ENCODE results near the gene DLG2. TPM values are rescaled to one million over a fixed set of nuclear protein-coding genes. Genes with fewer than 3 reads are reported as not detected.

Gene DLG2
- total RNA-seq, 4 donors from 2014 or later = 37.9 to 71.5 (median 44.9) TPM

- H3K4me1 ChIP-seq = no peaks in the 10 kb centered on the region
- DNase-seq (ENCODE audit: low spot score in 2 of 2) = no peak
- H3K36me3 ChIP-seq = no peaks in the 10 kb centered on the region
- H3K27ac ChIP-seq = no peak overlapping the region
- TF ChIP-seq POLR2AphosphoS5 (IDR thresholded peaks at IDR 0.05) = no peak
- TF ChIP-seq EP300 (IDR thresholded peaks at IDR 0.05) = no peak
- TF ChIP-seq POLR2A (IDR thresholded peaks at IDR 0.05) = no peak
- TF ChIP-seq CTCF (IDR thresholded peaks at IDR 0.05) = no peak
- no peak overlapping the region for H3K4me3 ChIP-seq
- peaks cover 1% of the 10 kb centered on the region for H3K9me3 ChIP-seq
- H3K27me3 ChIP-seq = no peaks in the 10 kb centered on the region
Observed at GRCh38 chr11:85385547-85385946, 241.6 kb downstream of the DLG2 start.

GRCh38 chr11:85385111-85385510, 242.0 kb downstream of the DLG2 start:
- no peak overlapping the region for H3K27ac ChIP-seq
- TF ChIP-seq CTCF (IDR thresholded peaks at IDR 0.05) = no peak
- TF ChIP-seq EP300 (IDR thresholded peaks at IDR 0.05) = no peak
- no peak for TF ChIP-seq POLR2AphosphoS5 (IDR thresholded peaks at IDR 0.05)
- TF ChIP-seq POLR2A (IDR thresholded peaks at IDR 0.05) = no peak

GRCh38 chr11:85379066-85379465, 248.1 kb downstream of the DLG2 start:
- no peaks in the 10 kb centered on the region for H3K36me3 ChIP-seq
- peaks cover 9% of the 10 kb centered on the region for H3K9me3 ChIP-seq
- no peak for TF ChIP-seq POLR2AphosphoS5 (IDR thresholded peaks at IDR 0.05)
- no peak for TF ChIP-seq POLR2A (IDR thresholded peaks at IDR 0.05)
- TF ChIP-seq CTCF (IDR thresholded peaks at IDR 0.05) = no peak
- no peak for TF ChIP-seq EP300 (IDR thresholded peaks at IDR 0.05)
- DNase-seq (ENCODE audit: low spot score in 2 of 2) = no peak
- no peak overlapping the region for H3K4me3 ChIP-seq
- 89% methylated on average over 2 of the region's 2 CpGs for WGBS
- H3K27me3 ChIP-seq = no peaks in the 10 kb centered on the region
- H3K27ac ChIP-seq = no peak overlapping the region
- no peaks in the 10 kb centered on the region for H3K4me1 ChIP-seq

More at GRCh38 chr11:85385111-85385510, 242.0 kb downstream of the DLG2 start:
- Histone ChIP-seq H3K4me1 (no peaks in the 10 kb centered on the region), H3K36me3 (no peaks in the 10 kb centered on the region), H3K27me3 (no peaks in the 10 kb centered on the region), H3K4me3 (no peak overlapping the region), H3K9me3 (peaks cover 6% of the 10 kb centered on the region)
- 57% methylated on average over 1 of the region's 1 CpG for WGBS
- no peak for DNase-seq (ENCODE audit: low spot score in 2 of 2)

GRCh38 chr11:85377901-85378300, 249.2 kb downstream of the DLG2 start:
- no peaks in the 10 kb centered on the region for H3K36me3 ChIP-seq
- no peak overlapping the region for H3K4me3 ChIP-seq
- H3K4me1 ChIP-seq = no peaks in the 10 kb centered on the region
- peaks cover 9% of the 10 kb centered on the region for H3K9me3 ChIP-seq
- H3K27ac ChIP-seq = no peak overlapping the region
- DNase-seq (ENCODE audit: low spot score in 2 of 2) = no peak
- H3K27me3 ChIP-seq = no peaks in the 10 kb centered on the region
- TF ChIP-seq POLR2AphosphoS5 (IDR thresholded peaks at IDR 0.05) = no peak
- TF ChIP-seq EP300 (IDR thresholded peaks at IDR 0.05) = no peak
- no peak for TF ChIP-seq CTCF (IDR thresholded peaks at IDR 0.05)
- TF ChIP-seq POLR2A (IDR thresholded peaks at IDR 0.05) = no peak

- peaks cover 3% of the 10 kb centered on the region for H3K9me3 ChIP-seq
- no peak overlapping the region for H3K4me3 ChIP-seq
- H3K36me3 ChIP-seq = no peaks in the 10 kb centered on the region
- no peak overlapping the region for H3K27ac ChIP-seq
- H3K27me3 ChIP-seq = no peaks in the 10 kb centered on the region
- H3K4me1 ChIP-seq = no peaks in the 10 kb centered on the region
- TF ChIP-seq CTCF (IDR thresholded peaks at IDR 0.05) (no peak), POLR2A (IDR thresholded peaks at IDR 0.05) (no peak)
- DNase-seq (ENCODE audit: low spot score in 2 of 2) = no peak
- 79% methylated on average over 6 of the region's 6 CpGs for WGBS
Observed at GRCh38 chr11:85359859-85360258, 267.3 kb downstream of the DLG2 start.

Data from suprapubic skin (tissue), 4 donors.